Measurements from ENCODE around the gene ACCS. TPM values are rescaled to one million over a fixed set of nuclear protein-coding genes. Genes with fewer than 3 reads are reported as not detected.

Gene ACCS
- total RNA-seq: 8.6 and 10.0 TPM in 2 replicates
- 18.8 and 22.7 TPM in 2 replicates for polyA plus RNA-seq
- polyA plus RNA-seq (2011; cell fraction: cytosol; rRNA removed): 4.2 and 8.3 TPM in 2 replicates
- polyA plus RNA-seq (2011; cell fraction: nucleus; rRNA removed): 249 and 285 TPM in 2 replicates
- 6.9 TPM in 2 replicates for polyA plus RNA-seq (2012)
- 19.9 and 22.2 TPM in 2 replicates for polyA minus RNA-seq
- polyA minus RNA-seq (2011; cell fraction: cytosol; rRNA and poly(A)+ RNA removed): 2.2 TPM
- 30.6 and 34.4 TPM in 2 replicates for polyA minus RNA-seq (2011; cell fraction: nucleus; rRNA and poly(A)+ RNA removed)
- Bru-seq, nascent RNA: percentile 47 among the genes with signal in this experiment
- percentile 41 among the genes with signal in this experiment for BruChase-seq, experiment 1, labeled RNA remaining after a 6-hour chase
- BruChase-seq, experiment 2, labeled RNA remaining after a 2-hour chase: percentile 41 among the genes with signal in this experiment
- long read RNA-seq, partial matches to known transcripts: 0 of 8 reads
- long read RNA-seq, other reads (novel, unspliced or antisense): 5 of 8 reads

DNA sequence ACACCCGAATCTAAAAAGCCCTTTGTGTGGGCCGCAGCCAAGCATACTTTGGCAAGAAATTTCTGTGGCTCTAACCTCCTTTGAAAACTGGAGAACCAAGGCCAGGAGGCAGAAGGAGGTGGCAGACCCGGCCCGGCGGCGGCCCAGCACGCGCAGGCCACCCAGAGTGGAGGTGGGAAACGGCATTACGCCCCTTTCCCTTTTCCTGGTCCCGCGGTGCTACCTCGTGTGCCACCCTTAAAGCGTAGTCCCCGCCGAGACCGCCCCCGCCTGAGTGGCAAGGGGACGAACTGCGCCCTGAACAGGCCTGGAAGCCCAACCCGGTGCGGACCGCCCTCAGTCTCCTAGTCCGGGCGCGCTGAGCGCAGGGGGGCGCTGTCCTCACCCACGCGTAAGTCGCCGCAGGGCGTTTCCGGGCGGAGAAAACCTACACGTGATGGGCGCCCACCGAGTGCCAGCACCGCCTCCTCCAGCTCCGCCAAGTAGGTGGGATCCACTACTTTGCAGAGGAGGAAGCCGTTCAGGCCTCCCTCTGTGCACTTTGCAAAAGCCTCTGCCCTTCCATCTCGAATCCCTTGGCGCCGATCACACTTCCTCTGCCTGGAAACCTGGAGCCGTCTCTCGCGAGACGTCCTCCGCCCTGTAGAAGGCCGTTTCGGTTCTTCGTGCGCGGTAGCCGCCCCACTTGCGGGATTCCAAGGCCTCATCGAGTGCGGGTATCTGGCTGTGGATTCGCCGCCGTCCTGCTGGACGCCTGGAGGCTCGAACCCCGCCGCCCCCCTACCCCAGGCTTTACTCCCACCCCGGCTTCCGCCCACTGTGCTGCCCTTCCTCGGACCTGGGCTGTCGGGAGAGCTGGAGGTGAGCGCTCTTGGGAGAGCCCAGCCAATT is at the start of gene ACCS:
TSS of gene ACCS (plus strand) at position 430 of the 891 bp plus-strand sequence. CDS start 1,358 bp downstream, outside the sequence.
- no peak for TF ChIP-seq GATA2 (IDR thresholded peaks at IDR 0.05; ENCODE audit: insufficient read depth, insufficient read length, low read depth, low read length)
- TF ChIP-seq, protein P1, sequence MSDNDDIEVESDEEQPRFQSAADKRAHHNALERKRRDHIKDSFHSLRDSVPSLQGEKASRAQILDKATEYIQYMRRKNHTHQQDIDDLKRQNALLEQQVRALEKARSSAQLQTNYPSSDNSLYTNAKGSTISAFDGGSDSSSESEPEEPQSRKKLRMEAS (IDR thresholded peaks at IDR 0.05; ENCODE audit: insufficient read depth, insufficient read length): peak; percentile 72
- TF ChIP-seq JUN (IDR thresholded peaks at IDR 0.05; ENCODE audit: borderline replicate concordance, insufficient read depth, insufficient read length, low read depth): no peak
- TF ChIP-seq CTCF (IDR thresholded peaks at IDR 0.05; ENCODE audit: extremely low read depth in 1 of 2, insufficient read depth in 1 of 2, low read depth in 1 of 2, low read length in 2 of 2): peak; percentile 91 to 94
- peak; percentile 82 for TF ChIP-seq POLR2A (IDR thresholded peaks at IDR 0.05; ENCODE audit: low read depth, low read length)
- peak; percentile 84 for TF ChIP-seq POLR2AphosphoS5 (IDR thresholded peaks at IDR 0.05; ENCODE audit: insufficient read depth, low read depth, low read length)
- intact Hi-C loops (cut with micrococcal nuclease): loop anchor here (1.0 kb wide), 1 partner anchor 29 kb away; the partner anchor contains the start of gene EXT2
- DNase-seq (ENCODE audit: low read depth, low spot score) (peak; percentile 95), FAIRE-seq (peak; percentile 91)
- dilution Hi-C loops (cut with MboI; ENCODE audit: extremely low pct_ligation_motif_present, low sequenced_read_pairs): no loop called here
- H3K4me3 ChIP-seq (replicated peaks in 1 of 3; ENCODE audit: insufficient read depth in 1 of 3, low read depth in 1 of 3, low read length in 3 of 3): peak within 1 kb of the TSS; percentile 70 to 75 (median 74)
- H3K4me1 ChIP-seq (ENCODE audit: control insufficient read depth, extremely low read depth, insufficient read depth, low read length): peaks cover 10% of the 10 kb centered on the region
- no peaks in the 10 kb centered on the region for H3K79me2 ChIP-seq (ENCODE audit: control insufficient read depth, insufficient read depth, low read length)
- peak within 1 kb of the TSS; percentile 91 for H2AFZ ChIP-seq (ENCODE audit: low read depth, low read length)
- H4K20me1 ChIP-seq (replicated peaks; ENCODE audit: control insufficient read depth, extremely low read depth, insufficient read depth, low read length): no peaks in the 10 kb centered on the region
- H3K9ac ChIP-seq (replicated peaks; ENCODE audit: extremely low read depth, insufficient read depth, low read length): peak within 1 kb of the TSS; percentile 84
- BruUV-seq (replicated peaks): no TSS peak
- H3K9me1 ChIP-seq (replicated peaks; ENCODE audit: control insufficient read depth, extremely low read depth, insufficient read depth, low read length): no peaks in the 10 kb centered on the region
- peaks cover 0 to 4% of the 10 kb centered on the region in 2 experiments for H3K27me3 ChIP-seq (ENCODE audit: control insufficient read depth in 2 of 2, insufficient read depth in 2 of 2, low read length in 2 of 2)
- peak within 1 kb of the TSS; percentile 72 for H3K4me2 ChIP-seq (ENCODE audit: insufficient read depth, low read length)
- ChIA-PET POLR2A (no interaction called here), CTCF (interaction anchor here (0.6 to 1.9 kb wide), 8 partner anchors 8 to 278 kb away, joined by 3 to 20 read pairs (median 4); partner anchors contain the start of gene EXT2)
- no peaks in the 10 kb centered on the region for H3K9me3 ChIP-seq (replicated peaks; ENCODE audit: control insufficient read depth, insufficient read depth, low read length)
- H3K27ac ChIP-seq (ENCODE audit: insufficient read depth, low read depth, low read length): peak within 1 kb of the TSS; percentile 77
- H3K36me3 ChIP-seq (ENCODE audit: control insufficient read depth in 2 of 2, extremely low read depth in 1 of 2, insufficient read depth in 2 of 2, low read length in 2 of 2): no peaks in the 10 kb centered on the region
